C4-2B (cell line): ENCODE data around the gene CMTR2.

Experiments
- ZFX ChIP-seq: fragments of 450-650 bp; IDR thresholded peaks from 2 replicates; pipeline ENCODE4 v1.6.1; 2017
- TF ChIP-seq, protein P1 (sequence below): fragments of 450-650 bp; conservative IDR thresholded peaks from 2 replicates; pipeline ENCODE4 v1.5.1; 2017; ENCODE audit warnings: mild to moderate bottlenecking

DNA sequence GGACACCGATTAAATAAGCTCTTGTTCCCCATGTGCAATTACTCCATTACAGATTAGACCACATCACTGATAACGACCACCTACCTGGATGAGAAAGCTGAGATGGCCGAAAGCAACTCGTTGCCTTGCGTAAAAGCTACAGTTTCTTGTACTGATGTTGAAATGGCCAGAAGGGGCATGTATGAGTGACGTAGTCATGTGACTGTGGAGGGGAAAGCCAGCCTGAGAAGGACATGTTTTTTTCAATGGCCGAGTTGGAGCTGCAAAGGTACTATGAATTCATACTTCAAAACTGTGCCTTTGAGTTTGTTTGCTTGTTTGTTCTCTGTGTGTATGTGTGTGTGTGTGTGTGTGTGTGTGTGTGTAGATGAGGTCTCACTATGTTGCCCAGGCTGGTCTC is 41.7 kb downstream of the CMTR2 start:
- TF ChIP-seq, protein P1, sequence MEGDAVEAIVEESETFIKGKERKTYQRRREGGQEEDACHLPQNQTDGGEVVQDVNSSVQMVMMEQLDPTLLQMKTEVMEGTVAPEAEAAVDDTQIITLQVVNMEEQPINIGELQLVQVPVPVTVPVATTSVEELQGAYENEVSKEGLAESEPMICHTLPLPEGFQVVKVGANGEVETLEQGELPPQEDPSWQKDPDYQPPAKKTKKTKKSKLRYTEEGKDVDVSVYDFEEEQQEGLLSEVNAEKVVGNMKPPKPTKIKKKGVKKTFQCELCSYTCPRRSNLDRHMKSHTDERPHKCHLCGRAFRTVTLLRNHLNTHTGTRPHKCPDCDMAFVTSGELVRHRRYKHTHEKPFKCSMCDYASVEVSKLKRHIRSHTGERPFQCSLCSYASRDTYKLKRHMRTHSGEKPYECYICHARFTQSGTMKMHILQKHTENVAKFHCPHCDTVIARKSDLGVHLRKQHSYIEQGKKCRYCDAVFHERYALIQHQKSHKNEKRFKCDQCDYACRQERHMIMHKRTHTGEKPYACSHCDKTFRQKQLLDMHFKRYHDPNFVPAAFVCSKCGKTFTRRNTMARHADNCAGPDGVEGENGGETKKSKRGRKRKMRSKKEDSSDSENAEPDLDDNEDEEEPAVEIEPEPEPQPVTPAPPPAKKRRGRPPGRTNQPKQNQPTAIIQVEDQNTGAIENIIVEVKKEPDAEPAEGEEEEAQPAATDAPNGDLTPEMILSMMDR, result no peak
- no peak for TF ChIP-seq ZFX
